Neural cell (in vitro differentiated cells): ENCODE measurements around the gene IL12B. TPM values are rescaled to one million over a fixed set of nuclear protein-coding genes. Genes with fewer than 3 reads are reported as not detected.

Experiments
- H2AFZ ChIP-seq: fragments of 200-600, 300-800 bp; sonication (generic), shearing (Covaris generic); 2 replicates; pipeline ENCODE4 v1.6.0; 2014; ENCODE audit warnings: low read depth, mild to moderate bottlenecking, antibody characterized with exemption, low read length, moderate library complexity
- H3F3A ChIP-seq: fragments of 200-600 bp; shearing (Covaris generic); 2 replicates; pipeline ENCODE4 v1.6.1; 2016; ENCODE audit warnings: mild to moderate bottlenecking, moderate library complexity, mixed read lengths, antibody characterized with exemption, low read length; ENCODE audit not compliant: insufficient read depth, poor library complexity, severe bottlenecking
- H3K27ac ChIP-seq: fragments of 200-600, 300-800 bp; sonication (generic), shearing (Covaris generic); 2 replicates; pipeline ENCODE4 v1.5.1; 2014; ENCODE audit warnings: mild to moderate bottlenecking, low read length, moderate library complexity
- H3K27me3 ChIP-seq: fragments of 300-800, 200-600 bp; sonication (generic), shearing (Covaris generic); 2 replicates; pipeline ENCODE4 v1.6.0; 2014; ENCODE audit warnings: mild to moderate bottlenecking, low read depth, low read length, moderate library complexity; ENCODE audit not compliant: insufficient read depth
- H3K36me3 ChIP-seq: fragments of 300-800, 200-600 bp; sonication (generic), shearing (Covaris generic); 2 replicates; pipeline ENCODE4 v1.5.1; 2014; ENCODE audit warnings: mild to moderate bottlenecking, antibody characterized with exemption, low read length, moderate library complexity; ENCODE audit not compliant: insufficient read depth
- H3K4me2 ChIP-seq: fragments of 300-800, 200-600 bp; sonication (generic), shearing (Covaris generic); 2 replicates; pipeline ENCODE4 v1.6.0; 2014; ENCODE audit warnings: mild to moderate bottlenecking, low read length
- H3K4me3 ChIP-seq: fragments of 300-800, 200-600 bp; sonication (generic), shearing (Covaris generic); 2 replicates; pipeline ENCODE4 v1.5.1; 2014; ENCODE audit warnings: mild to moderate bottlenecking, low read length, moderate library complexity
- H3K79me2 ChIP-seq: fragments of 200-600 bp; shearing (Covaris generic); replicated peaks from 2 replicates; pipeline ENCODE4 v1.6.0; 2014; ENCODE audit warnings: mild to moderate bottlenecking, low read length, moderate library complexity; ENCODE audit not compliant: insufficient read depth
- H3K9ac ChIP-seq: fragments of 300-800, 200-600 bp; sonication (generic), shearing (Covaris generic); 2 replicates; pipeline ENCODE4 v1.6.1; 2016; ENCODE audit warnings: mild to moderate bottlenecking, low read length, mixed read lengths
- H3K9me2 ChIP-seq: fragments of 200-600 bp; shearing (Covaris generic); 2 replicates; pipeline ENCODE4 v1.6.1; 2016; ENCODE audit warnings: mild to moderate bottlenecking, low read length, mixed read lengths; ENCODE audit not compliant: insufficient read depth
- H3K9me3 ChIP-seq: fragments of 200-600, 300-800 bp; sonication (generic), shearing (Covaris generic); 2 replicates; pipeline ENCODE4 v1.6.1; 2016; ENCODE audit warnings: mild to moderate bottlenecking, mixed run types, low read length, moderate library complexity, mixed read lengths
- H4K20me1 ChIP-seq: fragments of 200-600 bp; shearing (Covaris generic); 2 replicates; pipeline ENCODE4 v1.6.1; 2016; ENCODE audit warnings: mild to moderate bottlenecking, mixed run types; ENCODE audit not compliant: insufficient read depth
- CTCF ChIP-seq: fragments of 450-650 bp; IDR thresholded peaks from 2 replicates; pipeline ENCODE4 v1.5.1; 2014; ENCODE audit warnings: antibody characterized with exemption, mild to moderate bottlenecking, moderate library complexity; ENCODE audit not compliant: poor library complexity, severe bottlenecking
- EP300 ChIP-seq: fragments of 450-650 bp; conservative IDR thresholded peaks from 2 replicates; pipeline ENCODE4 v1.6.1; 2014; ENCODE audit warnings: antibody characterized with exemption, mild to moderate bottlenecking, moderate library complexity; ENCODE audit not compliant: poor library complexity, severe bottlenecking
- EZH2 ChIP-seq: fragments of 200-600, 300-800 bp; shearing (Covaris generic), sonication (generic); IDR thresholded peaks from 2 replicates; pipeline ENCODE4 v1.6.1; 2014; ENCODE audit warnings: antibody characterized with exemption, low read length, borderline replicate concordance, mild to moderate bottlenecking; ENCODE audit not compliant: insufficient read depth, poor library complexity, severe bottlenecking
- MXI1 ChIP-seq: fragments of 450-650 bp; conservative IDR thresholded peaks from 2 replicates; pipeline ENCODE4 v1.6.1; 2014; ENCODE audit warnings: antibody characterized with exemption, mild to moderate bottlenecking; ENCODE audit not compliant: poor library complexity, severe bottlenecking
- POLR2AphosphoS5 ChIP-seq: IDR thresholded peaks from 2 replicates; pipeline ENCODE4 v1.6.1; 2012
- RAD21 ChIP-seq: fragments of 450-650 bp; conservative IDR thresholded peaks from 2 replicates; pipeline ENCODE4 v1.6.1; 2014; ENCODE audit warnings: antibody characterized with exemption, mild to moderate bottlenecking, moderate library complexity
- REST ChIP-seq: IDR thresholded peaks from 2 replicates; pipeline ENCODE4 v1.6.1; 2012; ENCODE audit warnings: borderline replicate concordance
- SMC3 ChIP-seq: fragments of 450-650 bp; conservative IDR thresholded peaks from 2 replicates; pipeline ENCODE4 v1.6.1; 2014; ENCODE audit warnings: antibody characterized with exemption, mild to moderate bottlenecking, moderate library complexity; ENCODE audit not compliant: poor library complexity
- TAF1 ChIP-seq: IDR thresholded peaks from 2 replicates; pipeline ENCODE4 v1.6.1; 2012; ENCODE audit warnings: low read depth
- polyA plus RNA-seq: library from polyadenylated mRNA; depleted of rRNA; stranded (reverse); fragments of >200 nt; gene quantifications from 2 replicates; pipeline ENCODE4 v1.2.3, GENCODE V29; 2014

IL12B gene
- polyA plus RNA-seq, 1 donor from 2014 or later: not detected

- H3K79me2 ChIP-seq: no peaks in the 10 kb centered on the region
- H3K9ac ChIP-seq: no peak overlapping the region
- H3K27me3 ChIP-seq: peaks cover 5% of the 10 kb centered on the region
- no peaks in the 10 kb centered on the region for H3F3A ChIP-seq
- no peak for TF ChIP-seq EZH2
- no peak for TF ChIP-seq CTCF
- TF ChIP-seq SMC3: no peak
- no peak for TF ChIP-seq TAF1
- TF ChIP-seq MXI1: no peak
- TF ChIP-seq EP300: no peak
- no peak for TF ChIP-seq POLR2AphosphoS5
- TF ChIP-seq RAD21: no peak
- no peak for TF ChIP-seq REST
- H3K4me3 ChIP-seq: no peak overlapping the region
- no peak overlapping the region for H2AFZ ChIP-seq
- no peak overlapping the region for H3K4me2 ChIP-seq
- H3K27ac ChIP-seq: no peak overlapping the region
- no peaks in the 10 kb centered on the region for H3K9me3 ChIP-seq
- no peaks in the 10 kb centered on the region for H4K20me1 ChIP-seq
- H3K9me2 ChIP-seq: no peaks in the 10 kb centered on the region
- no peaks in the 10 kb centered on the region for H3K36me3 ChIP-seq
Measured at GRCh38 chr5:159333545-159333925, 3.2 kb upstream of the IL12B start.

GRCh38 chr5:159332800-159333544 lies 2.7 kb upstream of the IL12B start:
- H3K27ac ChIP-seq: no peak overlapping the region

More at GRCh38 chr5:159332800-159333544, 2.7 kb upstream of the IL12B start:
- H2AFZ ChIP-seq: no peak overlapping the region
- H3K79me2 ChIP-seq: no peaks in the 10 kb centered on the region
- no peak overlapping the region for H3K9ac ChIP-seq
- H3F3A ChIP-seq: no peaks in the 10 kb centered on the region
- no peaks in the 10 kb centered on the region for H3K9me3 ChIP-seq
- H3K36me3 ChIP-seq: no peaks in the 10 kb centered on the region
- H3K9me2 ChIP-seq: no peaks in the 10 kb centered on the region
- no peak for TF ChIP-seq POLR2AphosphoS5
- no peak overlapping the region for H3K4me3 ChIP-seq
- H4K20me1 ChIP-seq: no peaks in the 10 kb centered on the region
- peaks cover 5% of the 10 kb centered on the region for H3K27me3 ChIP-seq
- no peak overlapping the region for H3K4me2 ChIP-seq
